RPMI7951 (cell line): ENCODE data around the gene BEST4. TPM values are rescaled to one million over a fixed set of nuclear protein-coding genes. Genes with fewer than 3 reads are reported as not detected.
"Not testable (repeated sequence)": the region's sequence is repeated elsewhere in the genome, so short reads cannot be mapped to it uniquely, and the experiment has no call there.

Source experiments
- DNase-seq: peaks from one replicate; pipeline ENCODE4 v3.0.0-alpha.2; 2012; ENCODE audit warnings: low read depth
- total RNA-seq: library from RNA; depleted of rRNA; stranded (reverse); fragments of >200 nt; shearing (Covaris generic); gene quantifications from 2 replicates; pipeline ENCODE4 v1.2.3, GENCODE V29; 2014

The BEST4 gene
- total RNA-seq, 1 experiment from 2014 or later, result not detected

DNA sequence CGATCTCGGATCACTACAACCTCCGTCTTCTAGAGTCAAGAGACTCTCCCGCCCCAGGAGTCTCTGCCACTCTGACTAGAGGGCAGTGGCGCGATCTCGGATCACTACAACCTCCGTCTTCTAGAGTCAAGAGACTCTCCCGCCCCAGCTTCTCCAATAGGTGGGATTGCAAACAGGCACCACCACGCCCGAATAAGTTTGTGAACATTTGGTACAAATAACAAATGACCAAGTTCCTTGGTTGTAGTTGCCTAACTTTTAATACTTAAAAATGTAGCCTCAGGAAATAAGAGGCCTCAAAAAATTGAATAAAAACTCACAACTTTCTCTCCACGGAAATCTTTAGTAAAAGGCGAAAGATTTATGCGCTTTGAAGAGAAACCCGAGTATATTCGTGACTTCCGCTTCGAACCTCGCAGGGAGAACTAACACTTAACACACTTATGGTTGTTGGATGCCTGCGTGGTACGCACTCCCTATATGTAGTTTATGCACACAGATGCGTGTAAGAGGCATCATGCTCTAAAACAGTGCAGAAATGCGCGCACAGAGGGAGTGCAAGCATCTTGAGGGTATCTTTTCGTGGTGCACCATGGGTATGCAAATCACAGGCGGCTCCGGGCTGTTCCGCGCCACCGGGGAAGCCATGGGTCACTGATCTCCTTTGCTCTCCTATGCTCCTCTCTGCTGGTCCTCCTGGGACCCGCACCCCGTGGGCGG, 31.8 kb upstream of the BEST4 start:
- peak; percentile 99 for DNase-seq

DNA sequence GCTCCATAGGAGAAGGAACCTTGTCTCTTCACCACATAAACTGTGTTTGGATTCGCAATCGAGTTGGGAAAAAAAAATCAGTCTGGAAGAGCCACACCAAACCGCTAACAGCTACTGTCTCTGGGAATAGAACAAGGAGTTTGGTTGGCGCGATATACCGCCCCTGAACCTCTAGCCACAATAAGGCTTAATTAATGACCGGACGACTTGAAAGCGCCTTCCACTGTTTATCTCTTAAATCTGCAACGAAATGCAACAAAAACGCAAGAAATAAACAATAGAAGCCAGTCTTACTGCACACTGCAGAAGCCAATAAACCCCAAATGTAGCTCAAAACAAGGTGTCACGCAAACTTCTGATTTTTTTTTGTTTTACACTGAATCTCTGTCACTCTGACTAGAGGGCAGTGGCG, 31.2 kb upstream of the BEST4 start:
- DNase-seq, result no peak

GRCh38 chr1:44817771-44818495, 30.0 kb upstream of the BEST4 start:
- no peak for DNase-seq

GRCh38 chr1:44817307-44817706, 29.3 kb upstream of the BEST4 start:
- DNase-seq, result no peak

DNA sequence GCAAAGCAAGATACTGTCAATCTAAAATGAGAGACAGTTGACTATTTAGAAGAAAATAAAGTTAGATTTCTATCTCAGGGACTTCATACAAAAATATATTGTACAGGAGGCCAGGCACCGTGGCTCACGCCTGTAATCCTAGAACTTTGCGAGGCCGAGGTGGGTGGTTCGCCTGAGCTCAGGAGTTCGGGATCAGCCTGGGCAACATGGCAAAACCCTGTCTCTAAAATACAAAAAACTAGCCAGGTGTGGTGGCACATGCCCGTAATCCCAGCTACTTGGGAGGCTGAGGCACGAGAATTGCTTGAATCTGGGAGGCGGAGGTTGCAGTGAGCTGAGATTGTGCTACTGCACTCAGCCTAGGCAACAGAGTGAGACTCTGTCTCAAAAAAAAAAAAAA, 28.0 kb upstream of the BEST4 start:
- DNase-seq, result not testable (repeated sequence)

DNA sequence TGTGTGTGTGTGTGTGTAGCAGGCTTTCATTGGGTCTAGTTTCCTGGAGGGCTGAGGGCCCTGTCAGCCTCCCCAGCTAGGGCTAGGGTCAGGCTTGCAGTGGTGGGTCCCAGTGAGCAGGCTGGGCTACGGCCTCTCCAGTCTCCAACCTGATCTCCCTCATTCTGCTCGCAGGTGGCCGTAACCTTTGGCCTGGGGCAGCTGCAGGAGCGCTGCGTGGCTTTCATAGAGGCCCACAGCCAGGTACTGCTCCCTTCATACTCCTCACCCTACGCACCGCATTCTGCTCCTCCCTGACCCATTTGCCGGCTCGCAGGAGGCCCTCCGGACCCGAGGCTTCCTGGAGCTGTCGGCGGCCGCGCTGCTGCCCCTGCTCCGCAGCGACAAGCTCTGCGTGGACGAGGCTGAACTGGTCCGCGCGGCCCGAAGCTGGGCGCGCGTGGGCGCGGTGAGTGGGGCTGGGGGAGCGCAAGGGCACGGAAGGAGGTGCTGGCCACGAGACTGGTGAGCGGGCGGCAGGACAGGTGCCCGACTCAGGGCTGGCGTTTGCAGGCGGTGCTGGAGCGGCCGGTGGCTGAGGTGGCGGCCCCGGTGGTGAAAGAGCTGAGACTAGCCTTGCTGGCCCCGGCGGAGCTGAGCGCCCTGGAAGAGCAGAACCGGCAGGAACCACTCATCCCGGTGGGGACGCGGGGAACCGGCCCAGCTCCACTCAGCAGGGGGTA, 25.0 kb upstream of the BEST4 start:
- no peak for DNase-seq

DNA sequence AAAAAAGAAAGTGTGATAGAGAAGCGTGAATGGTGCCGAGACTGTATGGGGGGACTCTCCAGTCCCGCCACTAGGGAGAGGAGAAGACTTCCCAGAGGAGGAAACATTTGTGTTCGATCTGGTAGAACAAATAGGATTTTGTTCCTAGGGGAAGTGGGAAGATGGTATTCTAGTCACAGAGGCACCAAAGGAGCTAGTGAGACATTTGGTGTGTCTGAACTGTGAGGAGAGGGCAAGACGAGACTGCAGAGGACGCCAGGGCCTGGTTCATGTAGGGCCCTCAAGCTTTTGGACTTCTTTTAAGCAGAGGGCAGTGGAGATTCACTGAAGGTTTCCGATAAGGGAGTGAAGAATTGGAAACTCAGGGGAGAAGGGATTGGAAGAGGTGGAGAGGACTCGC, 23.3 kb upstream of the BEST4 start:
- no peak for DNase-seq

GRCh38 chr1:44810762-44811105, 22.8 kb upstream of the BEST4 start:
- DNase-seq, result not testable (repeated sequence)

DNA sequence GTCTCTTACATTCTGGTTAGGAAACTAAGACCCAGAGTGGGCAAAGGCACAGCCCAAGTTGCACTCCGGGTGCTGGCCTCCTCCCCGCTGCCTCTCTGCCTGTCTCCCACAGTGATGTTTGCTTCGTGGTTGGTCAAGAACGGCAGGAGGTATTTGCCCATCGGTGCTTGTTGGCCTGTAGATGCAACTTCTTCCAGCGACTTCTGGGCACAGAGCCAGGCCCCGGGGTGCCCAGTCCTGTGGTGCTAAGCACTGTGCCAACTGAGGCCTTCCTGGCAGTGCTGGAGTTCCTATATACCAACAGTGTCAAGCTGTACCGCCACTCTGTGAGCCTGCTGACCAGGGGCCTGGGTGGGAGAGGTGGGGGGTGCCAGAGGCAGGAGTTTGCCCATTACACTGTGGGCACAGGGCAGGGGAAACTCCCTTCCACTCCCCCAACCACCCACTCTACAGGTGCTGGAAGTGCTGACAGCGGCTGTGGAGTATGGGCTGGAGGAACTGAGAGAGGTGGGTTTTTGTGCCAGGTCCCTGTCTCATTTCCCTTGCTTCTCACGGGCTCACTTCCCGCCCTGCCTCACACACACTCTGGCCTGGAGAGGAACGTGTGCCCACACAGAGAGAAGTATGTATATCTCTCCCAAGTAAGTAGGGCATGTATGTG, 22.3 kb upstream of the BEST4 start:
- peak; percentile 73 for DNase-seq

GRCh38 chr1:44808938-44809917, 21.3 kb upstream of the BEST4 start:
- peak; percentile 81 for DNase-seq

GRCh38 chr1:44808063-44808937, 20.3 kb upstream of the BEST4 start, which contains the start of gene BTBD19:
Gene BTBD19, plus strand, starts transcription at chr1:44808523. Its CDS starts 298 bp downstream, at chr1:44808821.
- peak; percentile 93 for DNase-seq

- peak; percentile 100 for DNase-seq
Measured at GRCh38 chr1:44807364-44808062, 19.5 kb upstream of the BEST4 start.

DNA sequence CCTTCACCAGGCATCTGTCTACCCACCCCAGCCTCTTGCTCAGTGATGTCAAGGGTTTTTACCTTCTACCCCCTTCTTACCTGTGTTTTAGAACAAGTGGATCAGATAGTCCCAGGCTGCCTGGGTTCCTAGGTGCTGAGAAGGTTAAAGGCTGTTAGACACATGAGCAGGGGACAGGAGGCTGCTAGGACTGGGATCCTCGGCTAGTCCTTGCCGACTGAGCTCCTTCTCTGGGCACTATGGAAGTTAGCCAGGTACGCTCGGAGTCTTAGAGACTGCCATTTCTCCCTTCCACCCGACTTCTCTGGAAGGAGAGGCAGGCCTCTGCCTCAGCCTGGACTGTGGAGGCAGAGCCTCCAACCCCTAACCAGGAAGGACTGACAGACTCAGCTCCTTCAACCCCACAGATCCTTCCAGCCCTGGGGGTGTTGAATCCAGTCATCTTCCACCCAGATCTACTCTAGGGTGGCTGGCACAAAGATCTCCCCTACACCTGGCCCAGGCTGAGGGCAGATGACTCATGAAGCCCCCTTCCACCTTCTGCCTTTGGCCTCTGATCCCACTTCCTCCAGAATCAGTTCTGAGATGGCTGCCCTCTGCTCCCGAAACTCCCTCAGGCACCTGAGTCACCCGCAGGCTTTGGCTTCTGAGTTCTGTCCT, 18.9 kb upstream of the BEST4 start, which contains the start of gene DYNLT4:
TSS of gene DYNLT4 (minus strand) at position 648 of the 660 bp plus-strand sequence. CDS start 683 bp downstream, outside the sequence.
- no peak for DNase-seq

- DNase-seq, result no peak
Measured at GRCh38 chr1:44806025-44806703, 18.2 kb upstream of the BEST4 start.

DNA sequence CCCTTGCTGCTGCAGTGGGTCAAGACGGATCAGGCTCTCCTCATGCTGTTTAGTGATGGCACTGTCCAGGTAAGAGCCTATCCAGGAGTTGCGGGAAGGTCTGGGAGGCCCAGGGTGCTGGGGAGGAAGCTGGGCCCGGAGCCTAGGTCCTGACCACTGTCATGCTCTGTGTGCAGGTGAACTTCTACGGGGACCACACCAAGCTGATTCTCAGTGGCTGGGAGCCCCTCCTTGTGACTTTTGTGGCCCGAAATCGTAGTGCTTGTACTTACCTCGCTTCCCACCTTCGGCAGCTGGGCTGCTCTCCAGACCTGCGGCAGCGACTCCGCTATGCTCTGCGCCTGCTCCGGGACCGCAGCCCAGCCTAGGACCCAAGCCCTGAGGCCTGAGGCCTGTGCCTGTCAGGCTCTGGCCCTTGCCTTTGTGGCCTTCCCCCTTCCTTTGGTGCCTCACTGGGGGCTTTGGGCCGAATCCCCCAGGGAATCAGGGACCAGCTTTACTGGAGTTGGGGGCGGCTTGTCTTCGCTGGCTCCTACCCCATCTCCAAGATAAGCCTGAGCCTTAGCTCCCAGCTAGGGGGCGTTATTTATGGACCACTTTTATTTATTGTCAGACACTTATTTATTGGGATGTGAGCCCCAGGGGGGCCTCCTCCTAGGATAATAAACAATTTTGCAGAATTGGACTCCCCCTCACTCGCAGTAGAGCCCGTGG, 17.5 kb upstream of the BEST4 start:
- no peak for DNase-seq

GRCh38 chr1:44803312-44804095, 15.5 kb upstream of the BEST4 start:
- no peak for DNase-seq

DNA sequence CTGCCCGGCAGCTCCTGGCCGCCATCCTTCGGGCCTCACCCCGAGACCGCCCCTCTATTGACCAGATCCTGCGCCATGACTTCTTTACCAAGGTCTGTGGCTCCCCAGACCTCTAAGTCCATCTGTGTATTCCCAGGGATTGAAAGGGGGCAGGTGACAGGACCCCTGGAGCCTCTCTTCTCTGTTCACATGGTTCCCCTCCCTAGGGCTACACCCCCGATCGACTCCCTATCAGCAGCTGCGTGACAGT, 15.0 kb upstream of the BEST4 start:
- no peak for DNase-seq
